Measurements from ENCODE around the gene AZIN2. TPM values are rescaled to one million over a fixed set of nuclear protein-coding genes. Genes with fewer than 3 reads are reported as not detected.

The AZIN2 gene
- total RNA-seq, 2 donors from 2014 or later = 1.9 to 3.3 TPM

DNA sequence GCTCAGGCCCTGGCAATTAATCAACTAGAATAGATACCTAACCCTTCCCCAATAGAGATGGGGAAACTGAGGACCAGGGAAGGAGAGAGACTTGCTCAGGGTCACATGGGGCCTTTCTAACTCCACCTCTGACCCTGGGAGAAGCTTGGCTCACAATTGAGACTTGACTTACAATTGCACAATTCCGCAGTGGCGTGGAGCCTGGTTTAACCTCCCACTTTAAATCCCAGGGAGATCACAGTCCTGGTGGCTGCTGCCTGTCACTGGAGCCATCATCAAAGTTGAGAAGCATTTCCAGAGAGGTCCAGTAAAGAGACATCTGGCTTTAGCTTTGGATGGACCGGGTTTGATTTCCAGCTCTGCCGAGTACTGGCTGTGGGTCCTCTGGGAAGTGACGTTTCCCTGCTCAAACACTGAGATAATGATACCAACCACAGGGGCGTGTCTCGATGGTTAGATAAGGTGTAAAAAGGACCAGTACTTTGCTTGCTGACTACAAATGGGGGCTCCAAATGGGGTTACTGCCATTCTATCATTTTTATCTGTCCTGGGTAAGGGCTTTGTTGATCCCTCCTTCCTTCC, 61.6 kb downstream of the AZIN2 start:
- peak overlapping the region in 1 of 2 donors; percentile 30 for H3K27ac ChIP-seq
- peak; percentile 69 for DNase-seq (ENCODE audit: low spot score)

DNA sequence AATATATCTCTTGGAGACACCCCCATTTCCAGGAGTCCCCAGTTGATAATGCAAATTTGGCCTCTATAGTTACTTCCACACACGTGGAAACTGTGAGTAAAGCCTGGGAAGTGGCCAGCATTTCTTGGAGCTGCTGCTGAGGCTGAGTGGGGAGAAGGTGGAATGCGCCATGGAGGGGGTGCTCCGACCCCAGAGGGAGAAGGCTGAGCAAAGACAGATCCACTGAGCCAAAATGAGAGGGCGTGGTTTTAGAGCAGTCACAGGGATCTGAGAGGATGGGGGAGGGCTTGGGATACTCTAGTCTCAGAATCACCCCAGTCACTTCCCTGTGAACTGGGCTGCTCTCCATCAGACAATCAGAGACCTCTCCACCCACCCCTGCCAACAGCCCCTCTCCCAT, 62.2 kb downstream of the AZIN2 start:
- Histone ChIP-seq H3K4me1 (peaks cover 0 to 13% of the 10 kb centered on the region in 2 donors), H3K27me3 (no peaks in the 10 kb centered on the region), H3K9me3 (no peaks in the 10 kb centered on the region), H3K4me3 (no peak overlapping the region), H3K36me3 (peaks cover 12% of the 10 kb centered on the region), H3K27ac (peak overlapping the region in 1 of 2 donors; percentile 30)
- TF ChIP-seq, protein P1, sequence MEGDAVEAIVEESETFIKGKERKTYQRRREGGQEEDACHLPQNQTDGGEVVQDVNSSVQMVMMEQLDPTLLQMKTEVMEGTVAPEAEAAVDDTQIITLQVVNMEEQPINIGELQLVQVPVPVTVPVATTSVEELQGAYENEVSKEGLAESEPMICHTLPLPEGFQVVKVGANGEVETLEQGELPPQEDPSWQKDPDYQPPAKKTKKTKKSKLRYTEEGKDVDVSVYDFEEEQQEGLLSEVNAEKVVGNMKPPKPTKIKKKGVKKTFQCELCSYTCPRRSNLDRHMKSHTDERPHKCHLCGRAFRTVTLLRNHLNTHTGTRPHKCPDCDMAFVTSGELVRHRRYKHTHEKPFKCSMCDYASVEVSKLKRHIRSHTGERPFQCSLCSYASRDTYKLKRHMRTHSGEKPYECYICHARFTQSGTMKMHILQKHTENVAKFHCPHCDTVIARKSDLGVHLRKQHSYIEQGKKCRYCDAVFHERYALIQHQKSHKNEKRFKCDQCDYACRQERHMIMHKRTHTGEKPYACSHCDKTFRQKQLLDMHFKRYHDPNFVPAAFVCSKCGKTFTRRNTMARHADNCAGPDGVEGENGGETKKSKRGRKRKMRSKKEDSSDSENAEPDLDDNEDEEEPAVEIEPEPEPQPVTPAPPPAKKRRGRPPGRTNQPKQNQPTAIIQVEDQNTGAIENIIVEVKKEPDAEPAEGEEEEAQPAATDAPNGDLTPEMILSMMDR (IDR thresholded peaks at IDR 0.05) = no peak
- no peak for DNase-seq (ENCODE audit: low spot score)

More for the DNA sequence above, 61.6 kb downstream of the AZIN2 start:
- Histone ChIP-seq H3K27me3 (no peaks in the 10 kb centered on the region), H3K4me3 (no peak overlapping the region), H3K4me1 (peaks cover 0 to 13% of the 10 kb centered on the region in 2 donors), H3K36me3 (peaks cover 12% of the 10 kb centered on the region), H3K9me3 (no peaks in the 10 kb centered on the region)
- TF ChIP-seq, protein P1 (IDR thresholded peaks at IDR 0.05) = no peak

DNA sequence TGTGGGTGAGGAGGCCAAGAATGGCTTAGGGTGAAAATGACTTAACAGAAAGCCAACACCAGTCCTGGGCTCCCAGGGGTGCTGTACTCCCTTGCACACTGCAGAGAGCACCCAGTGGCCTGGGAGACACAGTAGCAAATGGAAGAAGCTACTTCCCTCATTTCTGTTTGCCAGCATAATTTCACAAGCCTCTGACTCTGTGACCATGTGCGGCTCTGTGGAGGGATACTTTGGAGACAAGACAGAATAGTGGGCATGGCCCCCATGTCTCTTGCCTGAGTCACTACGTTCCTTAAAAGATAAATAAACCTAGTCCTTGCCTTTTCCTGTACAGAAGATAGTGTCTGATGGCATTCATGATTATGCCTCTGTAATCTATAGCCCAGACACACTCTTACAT, 62.7 kb downstream of the AZIN2 start:
- Histone ChIP-seq H3K4me3 (no peak overlapping the region), H3K27me3 (no peaks in the 10 kb centered on the region), H3K4me1 (peaks cover 0 to 13% of the 10 kb centered on the region in 2 donors), H3K27ac (no peak overlapping the region), H3K9me3 (no peaks in the 10 kb centered on the region), H3K36me3 (peaks cover 12% of the 10 kb centered on the region)
- no peak for DNase-seq (ENCODE audit: low spot score)
- TF ChIP-seq, protein P1 (IDR thresholded peaks at IDR 0.05) = no peak

DNA sequence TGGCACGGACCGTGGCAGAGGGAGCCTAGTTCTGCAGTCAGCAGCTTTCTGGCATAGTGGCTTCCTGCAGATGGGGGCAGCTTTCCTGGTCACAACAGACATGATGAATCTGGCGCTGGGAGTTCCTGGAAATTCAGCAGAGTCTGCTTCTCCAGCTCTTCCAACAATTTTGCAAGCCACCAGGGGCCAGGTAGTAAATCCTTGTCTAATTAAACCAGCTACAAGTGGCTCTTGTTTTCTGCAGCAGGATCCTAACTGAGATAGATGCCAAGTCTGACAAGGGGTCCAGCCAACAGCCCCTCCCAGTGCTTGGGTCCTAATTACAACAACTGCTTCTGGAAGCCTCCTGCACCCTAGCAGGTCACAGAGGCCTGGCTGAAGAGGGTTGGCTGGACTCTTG, 65.0 kb downstream of the AZIN2 start:
- no peak overlapping the region for H3K27ac ChIP-seq
- no peaks in the 10 kb centered on the region for H3K9me3 ChIP-seq
- no peak overlapping the region for H3K4me3 ChIP-seq
- H3K27me3 ChIP-seq = no peaks in the 10 kb centered on the region
- TF ChIP-seq, protein P1 (IDR thresholded peaks at IDR 0.05) = no peak
- H3K36me3 ChIP-seq = peaks cover 12% of the 10 kb centered on the region
- H3K4me1 ChIP-seq = peaks cover 0 to 13% of the 10 kb centered on the region in 2 donors
- DNase-seq (ENCODE audit: low spot score) = no peak

DNA sequence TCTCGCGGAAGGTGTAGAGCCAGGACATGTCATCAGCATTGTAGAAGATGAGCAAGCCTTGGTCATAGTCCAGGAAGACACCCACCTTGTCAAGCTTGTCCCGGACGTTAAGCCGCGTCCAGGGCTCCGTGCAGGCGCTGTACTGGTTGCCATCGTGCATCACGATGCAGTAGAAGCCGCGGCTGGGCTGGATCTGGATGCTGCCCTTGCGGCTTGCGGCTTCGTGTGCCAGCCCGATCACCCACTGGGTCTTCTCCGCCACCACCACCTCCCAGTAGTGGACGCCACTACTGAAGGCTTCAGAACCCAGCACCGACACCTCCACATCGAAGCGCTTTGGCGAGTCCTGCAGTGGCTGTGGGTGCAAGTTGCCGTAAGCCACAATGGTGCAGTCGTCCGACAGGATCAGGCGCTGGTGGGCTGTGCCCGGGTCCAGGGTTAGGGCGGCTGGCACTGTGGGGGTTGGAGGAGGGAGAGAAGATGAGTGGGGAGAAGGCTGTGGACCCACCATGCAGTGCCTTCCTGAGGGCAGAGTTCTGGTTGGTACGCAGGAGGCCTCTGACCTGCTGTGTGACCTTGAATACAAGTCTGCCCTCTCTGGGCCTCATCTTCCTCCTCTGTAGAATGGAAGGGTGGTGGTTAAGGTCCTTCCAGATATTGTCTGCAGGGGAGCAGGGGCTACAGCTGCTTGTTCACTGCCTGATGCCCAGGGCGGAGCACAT, 66.5 kb downstream of the AZIN2 start:
- Histone ChIP-seq H3K4me1 (peaks cover 0 to 26% of the 10 kb centered on the region in 2 donors), H3K27ac (no peak overlapping the region), H3K9me3 (no peaks in the 10 kb centered on the region), H3K4me3 (no peak overlapping the region), H3K36me3 (peaks cover 12% of the 10 kb centered on the region), H3K27me3 (no peaks in the 10 kb centered on the region)
- no peak for DNase-seq (ENCODE audit: low spot score)
- TF ChIP-seq, protein P1 (IDR thresholded peaks at IDR 0.05) = no peak

Data from right atrium auricular region (tissue), 2 donors.